ENCODE results near the gene ID1. TPM values are rescaled to one million over a fixed set of nuclear protein-coding genes. Genes with fewer than 3 reads are reported as not detected.
"Not testable (repeated sequence)": the region's sequence is repeated elsewhere in the genome, so short reads cannot be mapped to it uniquely, and the experiment has no call there.

Gene ID1
- polyA plus RNA-seq, 1 donor = 245 TPM

DNA sequence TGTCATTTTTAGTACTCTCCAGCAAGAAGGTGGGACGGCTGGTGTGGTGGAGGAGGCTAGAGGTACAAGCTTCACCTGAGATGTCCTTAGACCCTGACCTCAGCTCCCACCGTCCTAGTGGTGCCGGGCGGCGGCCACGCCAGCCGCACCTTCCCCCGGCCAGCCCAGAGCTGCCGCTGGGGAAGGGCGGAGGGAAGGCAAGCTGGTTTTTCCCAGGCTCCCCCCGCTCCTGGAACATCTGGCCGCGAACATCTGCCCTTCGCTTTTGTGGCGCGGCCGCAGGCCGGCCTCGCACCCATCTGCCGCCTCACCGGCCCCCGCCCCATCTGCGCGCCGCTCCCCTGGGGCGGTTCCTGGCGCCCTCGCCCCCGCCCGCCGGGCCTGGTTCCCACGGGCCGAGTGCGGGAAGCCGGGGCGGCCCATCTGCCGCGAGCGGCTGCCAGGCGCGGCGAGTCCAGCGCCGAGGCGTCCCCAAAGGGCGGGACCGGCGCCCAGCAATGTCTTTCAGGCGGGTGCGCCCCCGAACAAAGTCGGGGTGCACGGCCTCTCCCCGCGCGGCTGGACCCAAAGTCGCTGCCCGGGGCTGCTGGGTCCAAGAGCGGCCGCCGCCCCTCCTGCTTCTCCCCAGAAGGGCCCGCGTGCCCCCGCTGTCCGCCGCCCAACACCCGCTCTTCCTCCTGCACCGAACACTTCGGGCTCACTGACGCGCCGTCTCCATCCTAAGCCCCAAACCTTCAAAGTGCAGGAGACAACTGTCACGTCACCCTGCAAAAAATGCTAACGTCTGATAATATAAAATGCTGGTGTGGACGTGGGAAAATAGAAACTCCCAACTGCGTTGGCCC lies 17.3 kb upstream of the ID1 start:
- Histone ChIP-seq H3K4me3 (ENCODE audit: low read length) (peak overlapping the region; percentile 53), H3K4me1 (ENCODE audit: control insufficient read depth, insufficient read depth, low read length) (peaks cover 7% of the 10 kb centered on the region), H3K27ac (ENCODE audit: low read length) (no peak overlapping the region), H3K27me3 (ENCODE audit: control insufficient read depth, insufficient read depth, low read length) (no peaks in the 10 kb centered on the region), H3K36me3 (ENCODE audit: control insufficient read depth, insufficient read depth, low read length) (no peaks in the 10 kb centered on the region), H3K9me3 (ENCODE audit: control insufficient read depth, low read depth, low read length) (no peaks in the 10 kb centered on the region)
- no CpG with 5 or more reads among the region's 76 CpGs for WGBS (ENCODE audit: insufficient coverage, low lambda C conversion rate)
- peak in 1 of 2 donors; percentile 74 for DNase-seq

DNA sequence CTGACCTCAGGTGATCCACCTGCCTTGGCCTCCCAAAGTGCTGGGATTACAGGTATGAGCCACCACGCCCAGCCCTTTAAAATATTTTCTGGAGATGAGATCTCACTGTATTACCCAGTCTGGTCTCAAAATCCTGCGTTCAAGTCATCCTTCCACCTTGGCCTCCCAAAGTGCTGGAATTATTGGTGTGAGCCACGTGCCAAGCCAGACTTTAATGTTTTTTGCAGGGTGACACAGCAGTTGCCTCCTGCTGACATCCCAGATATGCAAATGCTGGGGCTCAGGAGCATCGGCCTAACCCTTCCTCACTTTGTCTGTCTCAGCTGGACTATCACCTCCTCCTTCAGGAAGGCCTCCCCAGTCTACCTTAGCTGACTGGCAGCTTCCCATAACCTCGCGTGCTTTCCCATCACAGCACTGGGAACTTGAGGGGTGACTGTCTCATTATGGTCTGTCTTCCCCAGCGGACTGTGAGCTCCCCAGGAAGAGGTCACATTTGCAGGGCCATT lies 14.3 kb upstream of the ID1 start:
- no peak for DNase-seq
- Histone ChIP-seq H3K36me3 (ENCODE audit: control insufficient read depth, insufficient read depth, low read length) (no peaks in the 10 kb centered on the region), H3K4me1 (ENCODE audit: control insufficient read depth, insufficient read depth, low read length) (peaks cover 35% of the 10 kb centered on the region), H3K27me3 (ENCODE audit: control insufficient read depth, insufficient read depth, low read length) (no peaks in the 10 kb centered on the region), H3K4me3 (ENCODE audit: low read length) (no peak overlapping the region), H3K9me3 (ENCODE audit: control insufficient read depth, low read depth, low read length) (no peaks in the 10 kb centered on the region), H3K27ac (ENCODE audit: low read length) (no peak overlapping the region)
- no CpG with 5 or more reads among the region's 7 CpGs for WGBS (ENCODE audit: insufficient coverage, low lambda C conversion rate)

DNA sequence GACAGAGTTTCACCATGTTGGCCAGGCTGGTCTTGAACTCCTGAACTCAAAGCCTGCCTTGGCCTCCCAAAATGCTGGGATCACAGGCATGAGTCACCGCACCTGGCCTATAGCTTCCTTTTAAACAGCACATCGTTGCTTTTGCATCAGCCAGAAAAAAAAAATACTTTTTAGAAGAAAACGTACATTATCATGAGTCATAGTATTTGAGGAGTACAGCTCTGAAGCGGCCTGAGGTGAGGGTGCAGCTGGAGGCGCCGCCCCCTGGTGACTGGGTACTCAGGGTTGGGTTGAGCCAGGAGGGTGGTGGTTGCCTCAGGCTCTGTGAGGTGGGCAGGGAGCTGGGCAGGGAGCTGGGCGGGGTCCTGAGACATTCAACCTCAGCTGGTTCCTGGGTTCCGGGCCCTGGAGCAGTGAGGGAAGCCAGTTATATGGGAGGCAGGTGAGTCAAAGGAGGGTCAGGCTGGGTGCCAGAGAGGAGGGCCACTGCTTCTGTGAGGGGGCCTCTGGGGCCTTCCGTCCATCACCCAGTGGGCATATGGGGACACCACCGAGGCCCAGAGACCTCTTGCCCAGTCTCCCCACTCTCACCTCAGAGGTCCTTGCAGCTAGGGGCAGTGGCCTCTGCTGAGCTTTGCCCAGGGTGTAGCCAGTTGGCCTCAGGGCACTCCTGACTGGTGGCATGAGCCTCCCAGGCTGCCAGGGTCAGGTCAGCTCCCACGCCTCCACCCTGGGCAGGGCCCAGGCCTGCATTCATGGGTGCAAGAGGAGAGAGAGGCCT lies 11.7 kb upstream of the ID1 start:
- Histone ChIP-seq H3K27me3 (ENCODE audit: control insufficient read depth, insufficient read depth, low read length) (no peaks in the 10 kb centered on the region), H3K36me3 (ENCODE audit: control insufficient read depth, insufficient read depth, low read length) (no peaks in the 10 kb centered on the region), H3K27ac (ENCODE audit: low read length) (peak overlapping the region; percentile 83), H3K9me3 (ENCODE audit: control insufficient read depth, low read depth, low read length) (no peaks in the 10 kb centered on the region), H3K4me1 (ENCODE audit: control insufficient read depth, insufficient read depth, low read length) (peaks cover 44% of the 10 kb centered on the region), H3K4me3 (ENCODE audit: low read length) (no peak overlapping the region)
- peak; percentile 84 to 89 for DNase-seq
- WGBS (ENCODE audit: insufficient coverage, low lambda C conversion rate) = 20% methylated on average over 1 of the region's 11 CpGs

DNA sequence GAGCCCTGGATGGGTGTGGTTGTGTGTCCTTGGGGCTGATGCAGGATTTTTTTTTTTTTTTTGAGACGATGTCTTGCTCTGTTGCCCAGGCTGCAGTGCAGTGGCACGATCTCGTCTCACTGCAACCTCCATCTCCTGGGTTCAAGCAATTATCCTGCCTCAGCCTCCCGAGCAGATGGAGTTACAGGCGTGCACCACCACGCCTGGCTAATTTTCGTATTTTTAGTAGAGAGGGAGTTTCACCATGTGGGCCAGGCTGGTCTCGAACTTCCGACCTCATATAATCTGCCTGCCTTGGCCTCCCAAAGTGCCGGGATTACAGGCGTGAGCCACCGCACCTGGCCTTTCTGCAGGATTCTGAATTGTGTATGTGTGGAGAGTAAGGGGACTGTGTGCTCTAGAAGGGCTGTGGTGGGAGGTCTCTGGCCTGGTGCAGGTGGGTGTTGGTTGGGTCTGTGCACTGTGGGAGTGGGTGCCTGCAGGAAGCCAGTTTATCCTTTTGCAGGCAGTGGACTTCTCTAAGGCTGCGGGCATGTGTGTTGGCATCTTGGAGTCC lies 11.0 kb upstream of the ID1 start:
- no CpG with 5 or more reads among the region's 13 CpGs for WGBS (ENCODE audit: insufficient coverage, low lambda C conversion rate)
- no peaks in the 10 kb centered on the region for H3K36me3 ChIP-seq (ENCODE audit: control insufficient read depth, insufficient read depth, low read length)
- H3K27me3 ChIP-seq (ENCODE audit: control insufficient read depth, insufficient read depth, low read length) = no peaks in the 10 kb centered on the region
- no peak overlapping the region for H3K4me3 ChIP-seq (ENCODE audit: low read length)
- no peaks in the 10 kb centered on the region for H3K9me3 ChIP-seq (ENCODE audit: control insufficient read depth, low read depth, low read length)
- DNase-seq = no peak
- H3K27ac ChIP-seq (ENCODE audit: low read length) = peak overlapping the region; percentile 83
- H3K4me1 ChIP-seq (ENCODE audit: control insufficient read depth, insufficient read depth, low read length) = peaks cover 44% of the 10 kb centered on the region

DNA sequence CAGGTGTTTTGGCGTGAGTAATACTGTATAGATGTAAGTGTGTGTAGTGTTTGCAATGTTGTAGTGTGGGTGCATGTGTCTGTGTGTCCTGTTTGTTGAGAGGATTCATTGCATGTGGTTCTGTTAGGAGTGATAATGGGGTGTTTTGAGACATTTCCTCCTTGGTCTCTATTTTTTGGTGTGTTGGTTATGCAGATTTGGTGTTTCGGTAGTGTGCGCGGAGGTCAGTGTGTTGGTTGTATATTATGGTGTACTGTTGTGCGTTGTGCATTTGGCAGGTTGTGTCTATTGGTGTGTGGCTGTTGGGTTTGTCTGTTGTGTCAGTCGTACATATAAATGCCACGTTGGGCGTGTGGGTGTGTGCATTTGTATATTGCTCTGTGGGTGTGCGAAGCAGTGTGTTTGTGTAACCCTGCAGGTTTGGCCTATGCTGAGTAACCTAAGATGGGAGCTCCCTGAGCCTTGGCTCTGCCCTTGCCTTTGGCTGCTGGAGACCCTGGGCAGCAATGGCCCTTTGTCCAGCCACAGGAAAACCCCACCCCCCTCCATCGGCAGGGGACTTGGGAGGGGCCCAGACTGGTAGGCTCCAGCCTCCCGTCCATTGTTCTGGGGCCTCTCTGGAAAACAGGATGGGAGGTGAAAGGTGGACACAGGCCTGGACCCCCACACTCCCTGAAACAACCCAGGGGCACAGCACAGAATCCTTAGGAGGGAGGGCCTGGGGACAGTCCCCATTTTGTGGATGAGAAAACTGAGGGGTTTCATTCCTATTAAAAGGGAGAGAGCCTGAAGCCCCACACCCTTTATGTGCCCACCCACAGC lies 10.3 kb upstream of the ID1 start:
- WGBS (ENCODE audit: insufficient coverage, low lambda C conversion rate) = no CpG with 5 or more reads among the region's 11 CpGs
- no peak overlapping the region for H3K4me3 ChIP-seq (ENCODE audit: low read length)

DNA sequence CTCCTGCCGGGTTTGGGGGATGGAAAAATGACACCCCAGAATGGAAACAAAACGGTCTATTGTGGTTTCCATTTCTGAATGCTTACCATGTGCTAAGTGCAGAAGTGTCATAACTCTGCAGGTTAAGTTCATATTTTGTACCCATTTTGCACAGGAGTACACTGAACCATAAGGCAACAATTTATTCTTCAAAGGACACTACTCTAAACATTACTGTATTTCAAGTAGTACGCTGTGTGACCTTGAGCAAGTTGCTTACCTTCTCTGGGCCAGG lies 9.8 kb upstream of the ID1 start:
- Histone ChIP-seq H3K36me3 (ENCODE audit: control insufficient read depth, insufficient read depth, low read length) (no peaks in the 10 kb centered on the region), H3K4me3 (ENCODE audit: low read length) (no peak overlapping the region), H3K27ac (ENCODE audit: low read length) (peak overlapping the region; percentile 83), H3K4me1 (ENCODE audit: control insufficient read depth, insufficient read depth, low read length) (peaks cover 44% of the 10 kb centered on the region), H3K9me3 (ENCODE audit: control insufficient read depth, low read depth, low read length) (no peaks in the 10 kb centered on the region), H3K27me3 (ENCODE audit: control insufficient read depth, insufficient read depth, low read length) (no peaks in the 10 kb centered on the region)
- no CpG with 5 or more reads among the region's 3 CpGs for WGBS (ENCODE audit: insufficient coverage, low lambda C conversion rate)
- no peak for DNase-seq

More for the DNA sequence above, 10.3 kb upstream of the ID1 start:
- no peaks in the 10 kb centered on the region for H3K27me3 ChIP-seq (ENCODE audit: control insufficient read depth, insufficient read depth, low read length)
- H3K36me3 ChIP-seq (ENCODE audit: control insufficient read depth, insufficient read depth, low read length) = no peaks in the 10 kb centered on the region
- no peaks in the 10 kb centered on the region for H3K9me3 ChIP-seq (ENCODE audit: control insufficient read depth, low read depth, low read length)
- peak in 1 of 2 donors; percentile 31 for DNase-seq
- H3K27ac ChIP-seq (ENCODE audit: low read length) = peak overlapping the region; percentile 83
- peaks cover 44% of the 10 kb centered on the region for H3K4me1 ChIP-seq (ENCODE audit: control insufficient read depth, insufficient read depth, low read length)

DNA sequence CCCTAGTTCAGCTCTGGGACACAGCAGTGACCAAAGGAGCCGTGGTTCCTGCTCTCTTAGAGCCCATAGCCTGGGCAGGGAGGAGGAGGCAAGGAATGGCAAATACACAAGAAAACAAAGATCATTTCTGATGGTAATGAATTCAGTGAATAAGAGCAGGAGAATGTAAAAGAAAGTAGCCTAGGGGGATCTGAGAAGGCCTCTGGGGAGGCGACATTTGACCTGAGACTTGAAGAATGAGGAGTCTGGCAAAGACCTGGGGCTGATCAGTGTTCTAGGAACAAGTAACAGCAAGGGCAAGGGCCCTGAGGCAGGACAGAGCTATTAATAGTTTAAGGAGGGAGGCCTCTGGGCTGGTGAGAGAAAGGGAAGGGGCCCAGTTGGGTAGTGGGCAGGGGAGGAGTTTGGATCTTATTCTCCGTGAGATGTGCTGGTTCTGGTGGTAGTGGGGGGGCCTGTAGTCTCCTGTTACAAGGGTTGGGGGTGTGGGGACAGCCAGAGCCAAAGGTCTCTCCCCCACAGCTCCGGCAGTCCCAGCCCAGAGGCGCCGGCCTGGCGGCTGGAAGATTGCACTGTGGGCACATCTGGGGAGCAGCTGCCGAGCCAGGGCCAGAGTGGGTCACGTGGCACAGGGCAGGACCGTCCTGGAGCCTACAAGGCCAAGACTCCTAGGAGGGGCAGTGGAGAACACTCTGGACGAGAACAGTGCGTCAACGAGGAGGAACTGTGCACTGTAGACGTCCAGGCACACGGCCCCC lies 9.3 kb upstream of the ID1 start:
- Histone ChIP-seq H3K4me1 (ENCODE audit: control insufficient read depth, insufficient read depth, low read length) (peaks cover 44% of the 10 kb centered on the region), H3K9me3 (ENCODE audit: control insufficient read depth, low read depth, low read length) (no peaks in the 10 kb centered on the region), H3K4me3 (ENCODE audit: low read length) (no peak overlapping the region), H3K27ac (ENCODE audit: low read length) (peak overlapping the region; percentile 83), H3K36me3 (ENCODE audit: control insufficient read depth, insufficient read depth, low read length) (no peaks in the 10 kb centered on the region), H3K27me3 (ENCODE audit: control insufficient read depth, insufficient read depth, low read length) (no peaks in the 10 kb centered on the region)
- DNase-seq = peak; percentile 84 to 93
- WGBS (ENCODE audit: insufficient coverage, low lambda C conversion rate) = no CpG with 5 or more reads among the region's 15 CpGs

DNA sequence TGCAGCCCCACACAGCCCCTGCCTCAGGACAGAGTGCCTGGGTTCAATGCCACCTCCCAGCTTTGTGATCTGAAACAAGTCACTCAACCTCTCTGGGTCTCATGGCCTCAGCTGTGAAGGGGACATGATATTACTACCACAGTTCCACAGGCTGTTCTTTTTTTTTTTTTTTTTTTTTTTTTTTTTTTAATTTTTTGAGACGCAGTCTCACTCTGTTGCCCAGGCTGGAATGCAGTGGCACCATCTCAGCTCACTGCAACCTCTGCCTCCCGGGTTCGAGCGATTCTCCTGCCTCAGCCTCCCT lies 8.7 kb upstream of the ID1 start:
- Histone ChIP-seq H3K4me1 (ENCODE audit: control insufficient read depth, insufficient read depth, low read length) (peaks cover 44% of the 10 kb centered on the region), H3K27ac (ENCODE audit: low read length) (peak overlapping the region; percentile 83)
- WGBS (ENCODE audit: insufficient coverage, low lambda C conversion rate) = no CpG with 5 or more reads among the region's 4 CpGs
- H3K27me3 ChIP-seq (ENCODE audit: control insufficient read depth, insufficient read depth, low read length); H3K4me3 ChIP-seq (ENCODE audit: low read length); DNase-seq; H3K36me3 ChIP-seq (ENCODE audit: control insufficient read depth, insufficient read depth, low read length); H3K9me3 ChIP-seq (ENCODE audit: control insufficient read depth, low read depth, low read length): not testable (repeated sequence)

DNA sequence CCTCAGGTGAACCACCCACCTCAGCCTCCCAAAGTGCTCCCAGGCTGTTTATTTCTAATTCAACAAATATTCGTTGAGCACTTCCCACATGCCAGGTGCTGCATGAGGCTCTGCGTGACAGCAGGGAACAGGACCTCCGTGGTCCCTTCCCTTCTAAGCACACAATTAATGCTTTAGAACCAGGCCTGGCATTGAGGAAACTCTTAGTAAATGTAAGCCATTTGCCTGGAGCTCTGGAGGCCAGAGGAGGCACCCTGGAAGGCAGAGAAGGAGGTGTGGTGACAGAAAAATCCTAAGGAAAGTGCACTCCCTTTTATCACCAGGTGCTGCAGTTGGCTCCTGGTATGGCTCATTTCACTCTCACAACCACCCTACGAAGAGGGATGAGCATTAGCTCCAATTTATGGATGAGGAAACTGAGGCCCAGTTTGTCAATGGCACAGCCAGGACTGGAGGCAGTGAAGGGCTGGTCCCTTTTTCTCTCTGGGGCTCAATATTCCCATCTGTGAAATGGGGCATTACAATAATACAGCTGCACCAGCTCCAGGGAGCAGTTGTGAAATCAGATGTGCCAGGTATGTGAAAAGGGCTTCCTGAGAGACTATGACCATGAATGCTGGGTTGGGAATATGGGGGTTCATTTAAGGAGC lies 8.1 kb upstream of the ID1 start:
- H3K9me3 ChIP-seq (ENCODE audit: control insufficient read depth, low read depth, low read length) = no peaks in the 10 kb centered on the region
- peaks cover 44% of the 10 kb centered on the region for H3K4me1 ChIP-seq (ENCODE audit: control insufficient read depth, insufficient read depth, low read length)
- no peak overlapping the region for H3K4me3 ChIP-seq (ENCODE audit: low read length)
- no CpG with 5 or more reads among the region's 4 CpGs for WGBS (ENCODE audit: insufficient coverage, low lambda C conversion rate)
- peak in 1 of 2 donors; percentile 22 for DNase-seq
- peak overlapping the region; percentile 83 for H3K27ac ChIP-seq (ENCODE audit: low read length)
- H3K27me3 ChIP-seq (ENCODE audit: control insufficient read depth, insufficient read depth, low read length) = no peaks in the 10 kb centered on the region
- no peaks in the 10 kb centered on the region for H3K36me3 ChIP-seq (ENCODE audit: control insufficient read depth, insufficient read depth, low read length)
